ENCODE measurements around the gene BIK. TPM values are rescaled to one million over a fixed set of nuclear protein-coding genes. Genes with fewer than 3 reads are reported as not detected.
"Not testable (repeated sequence)": the region's sequence is repeated elsewhere in the genome, so short reads cannot be mapped to it uniquely, and the experiment has no call there.

Gene BIK
- polyA plus RNA-seq, 1 of the 3 experiments (the other 2 are of a cell fraction): 0.66 TPM

DNA sequence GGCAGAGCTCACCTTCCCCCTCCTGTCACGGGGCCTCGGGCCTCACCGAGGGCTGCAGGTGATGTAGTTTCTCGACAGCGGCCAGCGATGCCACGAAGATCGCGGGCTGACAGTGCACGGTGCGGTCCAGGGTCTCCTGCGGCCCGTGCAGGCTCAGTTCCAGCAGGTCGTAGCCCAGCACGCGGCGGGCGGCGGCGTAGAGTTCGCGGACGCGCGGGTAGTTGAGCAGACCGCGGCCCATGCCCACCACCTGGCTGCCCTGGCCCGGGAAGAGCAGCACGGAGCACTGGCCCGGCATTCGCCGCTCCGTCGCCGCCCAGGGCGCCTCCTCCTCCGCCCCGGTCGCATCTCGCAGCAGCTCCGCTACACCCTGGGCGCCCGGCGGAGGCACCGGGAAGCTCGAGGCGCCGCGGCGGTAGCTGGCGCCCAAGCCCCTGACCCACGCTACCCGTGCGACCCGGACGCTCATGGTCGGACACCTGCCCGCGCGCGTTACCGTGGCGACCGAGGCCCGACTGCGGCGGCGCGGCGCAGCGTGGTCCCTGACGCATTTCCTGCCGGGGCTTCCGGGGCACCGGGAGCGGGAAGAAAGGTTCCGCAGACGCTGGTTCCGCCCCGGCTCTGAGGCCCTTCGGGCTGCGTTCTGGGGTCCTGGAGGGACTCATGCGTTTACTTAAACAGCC, 32.5 kb downstream of the BIK start, which contains the start of gene MCAT:
TSS of gene MCAT (minus strand) at position 519 of the 683 bp plus-strand sequence. CDS start at position 469, 50 bp downstream.
- no peaks in the 10 kb centered on the region for H3K9me3 ChIP-seq
- peak within 1 kb of the TSS; percentile 76 for H3K4me2 ChIP-seq
- peak within 1 kb of the TSS; percentile 65 for H3K9ac ChIP-seq
- H3K4me3 ChIP-seq (ENCODE audit: low read depth in 2 of 2, low read length in 1 of 2): peak within 1 kb of the TSS; percentile 64 to 76
- H3K27ac ChIP-seq (ENCODE audit: low read depth in 2 of 2, low read length in 1 of 2): peak within 1 kb of the TSS; percentile 39 to 65
- H3K27me3 ChIP-seq (ENCODE audit: insufficient read depth): no peaks in the 10 kb centered on the region
- no peaks in the 10 kb centered on the region for H4K20me1 ChIP-seq (ENCODE audit: insufficient read depth)
- H3F3A ChIP-seq (replicated peaks; ENCODE audit: insufficient read depth): no peaks in the 10 kb centered on the region
- peaks cover 0 to 4% of the 10 kb centered on the region in 2 experiments for H3K36me3 ChIP-seq (replicated peaks in 1 of 2; ENCODE audit: control insufficient read depth in 1 of 2, insufficient read depth in 2 of 2, low read length in 1 of 2)
- H3K9me2 ChIP-seq: no peaks in the 10 kb centered on the region
- ChIA-PET POLR2A (no interaction called here), CTCF (no interaction called here)
- peak within 1 kb of the TSS; percentile 89 for H2AFZ ChIP-seq (ENCODE audit: low read depth)
- peaks cover 14% of the 10 kb centered on the region; the same call in 1 of the 2 replicates for H3K79me2 ChIP-seq (ENCODE audit: insufficient read depth)
- peak; percentile 56; the same call in 1 of the 2 replicates for TF ChIP-seq TAF1 (IDR thresholded peaks at IDR 0.05; ENCODE audit: borderline replicate concordance, low read depth, low read length)
- TF ChIP-seq RXRA (IDR thresholded peaks at IDR 0.05; ENCODE audit: borderline replicate concordance, low read depth): no peak
- TF ChIP-seq ELF1 (IDR thresholded peaks at IDR 0.05): peak; percentile 57
- peak; percentile 54; the same call in 1 of the 2 replicates for TF ChIP-seq MXI1 (IDR thresholded peaks at IDR 0.05; ENCODE audit: low read depth, low read length)
- peak; percentile 80 for TF ChIP-seq GABPA (IDR thresholded peaks at IDR 0.05; ENCODE audit: low read depth)
- no peak for TF ChIP-seq TCF12 (IDR thresholded peaks at IDR 0.05)
- peak; percentile 62 for TF ChIP-seq NRF1 (IDR thresholded peaks at IDR 0.05; ENCODE audit: low read depth, low read length)
- TF ChIP-seq CHD2 (IDR thresholded peaks at IDR 0.05; ENCODE audit: low read length, partially characterized antibody): peak; percentile 31
- DNase-seq: peak; percentile 89
- peaks cover 0 to 3% of the 10 kb centered on the region in 2 experiments; a peak in 1 of 4 replicates for H3K4me1 ChIP-seq (ENCODE audit: control insufficient read depth in 1 of 2, insufficient read depth in 2 of 2, low read depth in 1 of 2, low read length in 1 of 2)
- WGBS (ENCODE audit: low lambda C conversion rate): 0% methylated on average over 2 of the region's 83 CpGs

DNA sequence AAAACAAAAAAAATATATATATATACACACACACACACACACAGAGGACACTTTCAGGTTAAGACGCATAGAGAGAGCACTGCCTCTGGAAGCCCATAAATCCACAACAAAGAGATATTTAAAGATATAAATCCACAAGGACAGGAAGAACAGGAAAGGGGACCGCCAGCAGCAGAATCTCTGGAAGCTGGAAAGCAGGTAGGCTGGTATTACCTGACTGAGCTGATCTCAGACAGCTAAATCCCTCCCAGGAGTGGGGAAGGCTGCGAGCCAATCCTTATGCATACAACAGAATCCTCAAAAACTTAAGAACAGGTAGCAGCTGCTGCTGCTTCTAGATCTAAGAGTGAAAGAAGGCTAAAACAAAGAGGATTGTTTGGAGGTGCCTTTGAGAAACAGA, 34.4 kb downstream of the BIK start:
- H3K9ac ChIP-seq: no peak overlapping the region
- WGBS (ENCODE audit: low lambda C conversion rate): 84% methylated on average over 3 of the region's 3 CpGs
- no peak overlapping the region for H3K4me2 ChIP-seq
- H3K4me3 ChIP-seq (ENCODE audit: low read depth in 2 of 2, low read length in 1 of 2): no peak overlapping the region
- H3F3A ChIP-seq (replicated peaks; ENCODE audit: insufficient read depth): no peaks in the 10 kb centered on the region
- CTCF ChIA-PET: interaction anchor here (0.6 to 0.9 kb wide), 2 partner anchors 14 to 222 kb away, joined by 3 read pairs; no protein-coding TSS in a partner anchor
- H3K79me2 ChIP-seq (ENCODE audit: insufficient read depth): peaks cover 14% of the 10 kb centered on the region; the same call in 1 of the 2 replicates
- peaks cover 0 to 3% of the 10 kb centered on the region in 2 experiments; a peak in 1 of 4 replicates for H3K4me1 ChIP-seq (ENCODE audit: control insufficient read depth in 1 of 2, insufficient read depth in 2 of 2, low read depth in 1 of 2, low read length in 1 of 2)
- no peaks in the 10 kb centered on the region for H3K27me3 ChIP-seq (ENCODE audit: insufficient read depth)
- no peak for TF ChIP-seq MXI1 (IDR thresholded peaks at IDR 0.05; ENCODE audit: low read depth, low read length)
- TF ChIP-seq JUND (IDR thresholded peaks at IDR 0.05): no peak
- POLR2A ChIA-PET: no interaction called here
- H3K27ac ChIP-seq (ENCODE audit: low read depth in 2 of 2, low read length in 1 of 2): no peak overlapping the region
- no peaks in the 10 kb centered on the region for H3K9me3 ChIP-seq
- H2AFZ ChIP-seq (ENCODE audit: low read depth): no peak overlapping the region
- H3K9me2 ChIP-seq: no peaks in the 10 kb centered on the region
- H3K36me3 ChIP-seq (replicated peaks in 1 of 2; ENCODE audit: control insufficient read depth in 1 of 2, insufficient read depth in 2 of 2, low read length in 1 of 2): peaks cover 0 to 3% of the 10 kb centered on the region in 2 experiments
- no peak for DNase-seq
- no peaks in the 10 kb centered on the region for H4K20me1 ChIP-seq (ENCODE audit: insufficient read depth)

DNA sequence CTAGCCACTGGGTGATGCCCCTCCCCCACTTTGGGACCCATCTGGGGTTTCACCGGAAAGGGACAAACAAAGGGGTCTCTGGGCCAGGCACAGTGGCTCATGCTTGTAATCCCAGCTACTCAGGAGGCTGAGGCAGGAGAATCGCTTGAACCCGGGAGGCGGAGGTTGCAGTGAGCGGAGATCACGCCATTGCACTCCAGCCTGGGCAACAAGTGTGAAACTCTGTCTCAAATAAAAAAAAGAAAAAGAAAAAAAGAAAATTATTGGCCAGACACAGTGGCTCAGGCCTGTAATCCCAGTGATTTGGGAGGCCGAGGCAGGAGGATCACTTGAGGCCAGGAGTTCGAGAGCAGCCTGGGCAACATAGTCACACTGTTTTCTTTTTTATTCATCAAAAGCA, 34.8 kb downstream of the BIK start:
- WGBS (ENCODE audit: low lambda C conversion rate): 95% methylated on average over 7 of the region's 8 CpGs
- CTCF ChIA-PET: interaction anchor here (0.6 kb wide), 1 partner anchor 222 kb away, joined by 3 read pairs; no protein-coding TSS in a partner anchor
- POLR2A ChIA-PET: not testable (repeated sequence)

DNA sequence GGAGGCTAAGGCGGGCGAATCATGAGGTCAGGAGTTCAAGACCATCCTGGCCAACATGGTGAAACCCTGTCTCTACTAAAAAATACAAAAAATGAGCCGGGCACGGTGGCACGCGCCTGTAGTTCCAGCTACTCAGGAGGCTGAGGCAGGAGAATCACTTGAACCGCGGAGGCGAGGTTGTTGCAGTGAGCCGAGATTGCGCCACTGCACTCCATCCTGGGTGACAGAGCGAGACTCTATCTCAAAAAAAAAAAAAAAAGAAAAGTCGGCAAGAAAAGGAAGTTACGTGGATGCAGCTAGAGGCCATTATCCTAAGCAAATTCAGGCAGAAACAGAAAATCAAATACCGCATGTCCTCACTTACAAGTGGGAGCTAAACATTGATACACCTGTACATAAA, 35.8 kb downstream of the BIK start:
- H2AFZ ChIP-seq (ENCODE audit: low read depth); H3K9me3 ChIP-seq; H4K20me1 ChIP-seq (ENCODE audit: insufficient read depth); H3K27me3 ChIP-seq (ENCODE audit: insufficient read depth); H3K27ac ChIP-seq (ENCODE audit: low read depth in 2 of 2, low read length in 1 of 2); H3K36me3 ChIP-seq (replicated peaks in 1 of 2; ENCODE audit: control insufficient read depth in 1 of 2, insufficient read depth in 2 of 2, low read length in 1 of 2); H3K4me2 ChIP-seq; POLR2A ChIA-PET; H3K9ac ChIP-seq; H3F3A ChIP-seq (replicated peaks; ENCODE audit: insufficient read depth); CTCF ChIA-PET; DNase-seq; H3K9me2 ChIP-seq; H3K4me3 ChIP-seq (ENCODE audit: low read depth in 2 of 2, low read length in 1 of 2); H3K4me1 ChIP-seq (ENCODE audit: control insufficient read depth in 1 of 2, insufficient read depth in 2 of 2, low read depth in 1 of 2, low read length in 1 of 2): not testable (repeated sequence)
- H3K79me2 ChIP-seq (ENCODE audit: insufficient read depth): peaks cover 14% of the 10 kb centered on the region; the same call in 1 of the 2 replicates
- WGBS (ENCODE audit: low lambda C conversion rate): 94% methylated on average over 15 of the region's 15 CpGs

More for the DNA sequence above, 34.8 kb downstream of the BIK start:
- not testable (repeated sequence) for H3K27me3 ChIP-seq (ENCODE audit: insufficient read depth); H3K9me3 ChIP-seq; H3F3A ChIP-seq (replicated peaks; ENCODE audit: insufficient read depth); DNase-seq; H4K20me1 ChIP-seq (ENCODE audit: insufficient read depth); H2AFZ ChIP-seq (ENCODE audit: low read depth); H3K27ac ChIP-seq (ENCODE audit: low read depth in 2 of 2, low read length in 1 of 2); H3K4me2 ChIP-seq; H3K4me1 ChIP-seq (ENCODE audit: control insufficient read depth in 1 of 2, insufficient read depth in 2 of 2, low read depth in 1 of 2, low read length in 1 of 2); H3K9me2 ChIP-seq; H3K9ac ChIP-seq; H3K4me3 ChIP-seq (ENCODE audit: low read depth in 2 of 2, low read length in 1 of 2); H3K36me3 ChIP-seq (replicated peaks in 1 of 2; ENCODE audit: control insufficient read depth in 1 of 2, insufficient read depth in 2 of 2, low read length in 1 of 2)
- peaks cover 14% of the 10 kb centered on the region; the same call in 1 of the 2 replicates for H3K79me2 ChIP-seq (ENCODE audit: insufficient read depth)
